CD8-positive, alpha-beta memory T cell (primary cell): ENCODE data around the gene DNMT3L. TPM values are rescaled to one million over a fixed set of nuclear protein-coding genes. Genes with fewer than 3 reads are reported as not detected.
A peak's percentile ranks its signal among the peaks of the same experiment; 100 is the strongest.

Experiments
- CTCF ChIA-PET: fragments of 350-600 bp; sonication (Branson Sonifier 250); formaldehyde crosslinking; loops from one replicate; lab custom pipeline; 2021; ENCODE audit warnings: antibody characterized with exemption; lab: Charles Lee
- POLR2A ChIA-PET: fragments of 350-600 bp; sonication (Branson Sonifier 250); formaldehyde crosslinking; loops from one replicate; lab custom pipeline; 2021; ENCODE audit warnings: antibody characterized with exemption; lab: Charles Lee
- DNase-seq, 5 donors: peaks; one replicate each; pipeline versions ENCODE4 v3.0.0 to v3.0.0-alpha.2; 2020 to 2022; ENCODE audit warnings: mixed read lengths in 1 of 5
- H3K27ac ChIP-seq: one replicate; pipeline ENCODE4 v1.7.0; 2013; ENCODE audit warnings: low read depth, mild to moderate bottlenecking, low read length, moderate library complexity
- H3K27me3 ChIP-seq: 2 replicates; pipeline ENCODE4 v1.7.0; 2013; ENCODE audit warnings: low read length, mild to moderate bottlenecking; ENCODE audit not compliant: insufficient read depth, poor library complexity, severe bottlenecking
- H3K36me3 ChIP-seq: 2 replicates; pipeline ENCODE4 v1.7.0; 2013; ENCODE audit warnings: mild to moderate bottlenecking, low read length, moderate library complexity; ENCODE audit not compliant: insufficient read depth
- H3K4me1 ChIP-seq: 2 replicates; pipeline ENCODE4 v1.7.0; 2013; ENCODE audit warnings: mild to moderate bottlenecking, low read length, moderate library complexity; ENCODE audit not compliant: insufficient read depth
- H3K4me3 ChIP-seq: 2 replicates; pipeline ENCODE4 v1.7.0; 2013; ENCODE audit warnings: mild to moderate bottlenecking, low read length
- H3K9me3 ChIP-seq: 2 replicates; pipeline ENCODE4 v1.7.0; 2013; ENCODE audit warnings: mild to moderate bottlenecking, low read length
- H3K27ac Mint-ChIP-seq, 8 donors: one replicate each; pipeline ENCODE4 v1.8.0; 2020 to 2021; ENCODE audit warnings: mixed read lengths in 8 of 8, mild to moderate bottlenecking in 6 of 8, inconsistent platforms in 3 of 8, moderate library complexity in 3 of 8
- H3K27me3 Mint-ChIP-seq, 2 donors: one replicate each; pipeline ENCODE4 v1.8.0; 2020 to 2021; ENCODE audit warnings: mixed read lengths in 2 of 2, mild to moderate bottlenecking in 1 of 2, moderate library complexity in 1 of 2
- H3K36me3 Mint-ChIP-seq, 3 donors: one replicate each; pipeline ENCODE4 v1.8.0; 2020 to 2021; ENCODE audit warnings: mixed read lengths in 3 of 3, inconsistent platforms in 1 of 3, mild to moderate bottlenecking in 1 of 3
- H3K4me1 Mint-ChIP-seq, 3 donors: one replicate each; pipeline ENCODE4 v1.8.0; 2020 to 2021; ENCODE audit warnings: mixed read lengths in 3 of 3, inconsistent platforms in 1 of 3, mild to moderate bottlenecking in 1 of 3
- H3K4me3 Mint-ChIP-seq, 7 donors: one replicate each; pipeline ENCODE4 v1.8.0; 2020 to 2021; ENCODE audit warnings: mixed read lengths in 7 of 7, mild to moderate bottlenecking in 6 of 7, moderate library complexity in 4 of 7, inconsistent platforms in 2 of 7
- H3K9me3 Mint-ChIP-seq, 5 donors: one replicate each; pipeline ENCODE4 v1.8.0; 2020 to 2022; ENCODE audit warnings: mixed read lengths in 5 of 5, mild to moderate bottlenecking in 3 of 5, moderate library complexity in 2 of 5, inconsistent platforms in 1 of 5
- polyA plus RNA-seq: library from polyadenylated mRNA; unstranded; fragments of 300-500 nt; fragmentation: Illumina TruSeq; gene quantifications from one replicate; pipeline ENCODE4 v1.2.3, GENCODE V29; 2021
- total RNA-seq, 2 experiments: library from RNA; stranded (reverse); gene quantifications; one replicate each; pipeline ENCODE4 v1.2.3, GENCODE V29; 2021

The DNMT3L gene
- total and polyA plus RNA-seq, 3 experiments from 2014 or later = not detected

GRCh38 chr21:44265734-44266270 lies 4.1 kb upstream of the DNMT3L start:
- no peaks in the 10 kb centered on the region for H3K4me1 Mint-ChIP-seq
- POLR2A ChIA-PET = no interaction called here
- Histone ChIP-seq H3K4me3 (no peak overlapping the region), H3K4me1 (no peaks in the 10 kb centered on the region), H3K27me3 (no peaks in the 10 kb centered on the region), H3K27ac (no peak overlapping the region), H3K36me3 (no peaks in the 10 kb centered on the region), H3K9me3 (no peaks in the 10 kb centered on the region)
- no peaks in the 10 kb centered on the region for H3K9me3 Mint-ChIP-seq
- H3K36me3 Mint-ChIP-seq = no peaks in the 10 kb centered on the region
- CTCF ChIA-PET = interaction anchor here (1.0 kb wide), 1 partner anchor 11 kb away, joined by 3 read pairs; no protein-coding TSS in a partner anchor
- H3K27me3 Mint-ChIP-seq = no peaks in the 10 kb centered on the region
- DNase-seq = no peak
- H3K27ac Mint-ChIP-seq = no peak overlapping the region
- no peak overlapping the region for H3K4me3 Mint-ChIP-seq

GRCh38 chr21:44263768-44264167 lies 2.1 kb upstream of the DNMT3L start:
- Mint-ChIP-seq H3K36me3 (no peaks in the 10 kb centered on the region), H3K27me3 (no peaks in the 10 kb centered on the region), H3K9me3 (no peaks in the 10 kb centered on the region), H3K4me3 (no peak overlapping the region), H3K4me1 (no peaks in the 10 kb centered on the region), H3K27ac (no peak overlapping the region)
- no peaks in the 10 kb centered on the region for H3K4me1 ChIP-seq
- H3K4me3 ChIP-seq = no peak overlapping the region
- H3K9me3 ChIP-seq = no peaks in the 10 kb centered on the region
- POLR2A ChIA-PET = no interaction called here
- H3K27ac ChIP-seq = no peak overlapping the region
- CTCF ChIA-PET = interaction anchor here (2.0 kb wide), 1 partner anchor 34 kb away, joined by 4 read pairs; no protein-coding TSS in a partner anchor
- H3K27me3 ChIP-seq = no peaks in the 10 kb centered on the region
- H3K36me3 ChIP-seq = no peaks in the 10 kb centered on the region
- DNase-seq = no peak

GRCh38 chr21:44263221-44263760 lies 1.6 kb upstream of the DNMT3L start:
- Histone ChIP-seq H3K27me3 (no peaks in the 10 kb centered on the region), H3K36me3 (no peaks in the 10 kb centered on the region), H3K27ac (no peak overlapping the region), H3K4me3 (no peak overlapping the region), H3K9me3 (no peaks in the 10 kb centered on the region), H3K4me1 (no peaks in the 10 kb centered on the region)
- Mint-ChIP-seq H3K4me1 (no peaks in the 10 kb centered on the region), H3K9me3 (no peaks in the 10 kb centered on the region), H3K27me3 (no peaks in the 10 kb centered on the region), H3K4me3 (no peak overlapping the region), H3K27ac (no peak overlapping the region), H3K36me3 (no peaks in the 10 kb centered on the region)
- ChIA-PET CTCF (interaction anchor here (2.0 kb wide), 1 partner anchor 34 kb away, joined by 4 read pairs; no protein-coding TSS in a partner anchor), POLR2A (no interaction called here)
- DNase-seq = peak in 1 of 5 donors; percentile 45

DNA sequence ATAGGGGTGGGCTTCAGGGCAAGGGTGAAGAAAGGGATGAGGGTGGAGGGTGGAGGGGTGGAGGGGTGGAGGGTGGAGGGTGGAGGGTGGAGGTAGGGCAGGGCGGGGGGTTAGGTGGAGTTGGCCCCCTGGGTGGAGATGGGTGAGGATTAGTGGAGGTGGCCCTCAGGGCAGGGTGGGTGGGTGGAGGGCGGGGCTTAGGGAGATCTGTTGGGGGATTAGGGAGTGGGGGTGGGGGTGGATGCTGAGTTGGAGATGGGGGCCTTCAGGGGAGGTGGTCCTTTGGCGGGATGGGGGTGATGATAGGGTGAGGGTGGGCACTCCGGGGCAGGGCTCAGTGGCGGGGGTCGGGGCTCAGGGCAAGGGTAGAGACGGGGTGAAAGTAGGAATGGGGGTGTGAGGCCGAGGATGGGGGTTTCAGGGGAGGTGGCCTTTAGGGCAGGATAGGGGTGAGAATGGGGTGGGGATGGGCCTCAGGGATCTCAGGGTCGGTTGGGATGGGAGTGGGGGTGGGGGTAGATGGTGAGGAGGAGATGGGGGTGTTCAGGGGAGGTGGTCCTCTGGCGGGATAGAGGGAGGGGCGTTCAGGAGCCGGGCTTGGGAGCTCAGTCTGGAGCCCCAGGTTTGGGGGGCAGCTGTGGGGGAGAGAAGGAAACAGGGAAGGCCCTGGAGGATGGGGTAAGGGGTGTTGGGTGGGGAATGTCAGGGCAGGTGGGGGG lies 800 bp upstream of the DNMT3L start:
- no peak overlapping the region for H3K27ac Mint-ChIP-seq
- POLR2A ChIA-PET = no interaction called here
- H3K9me3 Mint-ChIP-seq = no peaks in the 10 kb centered on the region
- Histone ChIP-seq H3K27ac (no peak overlapping the region), H3K4me1 (no peaks in the 10 kb centered on the region), H3K9me3 (no peaks in the 10 kb centered on the region), H3K27me3 (no peaks in the 10 kb centered on the region), H3K36me3 (no peaks in the 10 kb centered on the region), H3K4me3 (no peak overlapping the region)
- CTCF ChIA-PET = interaction anchor here (2.0 kb wide), 1 partner anchor 35 kb away, joined by 4 read pairs; no protein-coding TSS in a partner anchor
- no peak overlapping the region for H3K4me3 Mint-ChIP-seq
- no peaks in the 10 kb centered on the region for H3K27me3 Mint-ChIP-seq
- no peaks in the 10 kb centered on the region for H3K36me3 Mint-ChIP-seq
- DNase-seq = no peak
- no peaks in the 10 kb centered on the region for H3K4me1 Mint-ChIP-seq

GRCh38 chr21:44260791-44261631 lies 686 bp downstream of the DNMT3L start:
- DNase-seq = no peak
- Mint-ChIP-seq H3K36me3 (no peaks in the 10 kb centered on the region), H3K9me3 (no peaks in the 10 kb centered on the region), H3K4me3 (no peak overlapping the region), H3K27me3 (no peaks in the 10 kb centered on the region), H3K4me1 (no peaks in the 10 kb centered on the region), H3K27ac (no peak overlapping the region)
- H3K9me3 ChIP-seq = no peaks in the 10 kb centered on the region
- H3K27me3 ChIP-seq = no peaks in the 10 kb centered on the region
- no peaks in the 10 kb centered on the region for H3K4me1 ChIP-seq
- no peak overlapping the region for H3K27ac ChIP-seq
- CTCF ChIA-PET = no interaction called here
- no peak overlapping the region for H3K4me3 ChIP-seq
- no peaks in the 10 kb centered on the region for H3K36me3 ChIP-seq
- POLR2A ChIA-PET = no interaction called here

- H3K27ac Mint-ChIP-seq = no peak overlapping the region
- Histone ChIP-seq H3K4me1 (no peaks in the 10 kb centered on the region), H3K27me3 (no peaks in the 10 kb centered on the region), H3K9me3 (no peaks in the 10 kb centered on the region), H3K4me3 (no peak overlapping the region), H3K36me3 (no peaks in the 10 kb centered on the region), H3K27ac (no peak overlapping the region)
- H3K36me3 Mint-ChIP-seq = no peaks in the 10 kb centered on the region
- no peak overlapping the region for H3K4me3 Mint-ChIP-seq
- H3K27me3 Mint-ChIP-seq = no peaks in the 10 kb centered on the region
- H3K9me3 Mint-ChIP-seq = no peaks in the 10 kb centered on the region
- no peak for DNase-seq
- ChIA-PET POLR2A (no interaction called here), CTCF (no interaction called here)
- H3K4me1 Mint-ChIP-seq = no peaks in the 10 kb centered on the region
Observed at GRCh38 chr21:44260066-44260465, 1.6 kb downstream of the DNMT3L start.

- ChIA-PET CTCF (interaction anchor here (1.1 kb wide), 1 partner anchor 9 kb away, joined by 3 read pairs; no protein-coding TSS in a partner anchor), POLR2A (no interaction called here)
- no peaks in the 10 kb centered on the region for H3K27me3 Mint-ChIP-seq
- no peaks in the 10 kb centered on the region for H3K9me3 Mint-ChIP-seq
- DNase-seq = no peak
- no peaks in the 10 kb centered on the region for H3K9me3 ChIP-seq
- no peak overlapping the region for H3K27ac Mint-ChIP-seq
- H3K36me3 Mint-ChIP-seq = no peaks in the 10 kb centered on the region
- no peak overlapping the region for H3K4me3 ChIP-seq
- no peaks in the 10 kb centered on the region for H3K4me1 Mint-ChIP-seq
- H3K27ac ChIP-seq = no peak overlapping the region
- H3K4me1 ChIP-seq = no peaks in the 10 kb centered on the region
- no peaks in the 10 kb centered on the region for H3K27me3 ChIP-seq
- no peaks in the 10 kb centered on the region for H3K36me3 ChIP-seq
- H3K4me3 Mint-ChIP-seq = no peak overlapping the region
Observed at GRCh38 chr21:44259082-44259705, 2.5 kb downstream of the DNMT3L start.
